HEK293T (cell line): ENCODE data around the gene MEPCE.

Experiments used
- CTCF ChIA-PET: fragments of 350-600 bp; formaldehyde crosslinking; extraction: SDS; loops from one replicate; lab custom pipeline; 2021; ENCODE audit warnings: antibody characterized with exemption, inconsistent platforms; lab: Yijun Ruan, JAX
- POLR2A ChIA-PET: fragments of 350-600 bp; formaldehyde crosslinking; extraction: SDS; loops from one replicate; lab custom pipeline; 2020; ENCODE audit warnings: antibody characterized with exemption, inconsistent platforms; lab: Yijun Ruan, JAX
- DNase-seq: peaks from one replicate; pipeline ENCODE4 v3.0.0; 2012; ENCODE audit warnings: mixed read lengths; ENCODE audit errors: extremely low spot score
- ARNT ChIP-seq: fragments of 450-650 bp; IDR thresholded peaks from 2 replicates; pipeline ENCODE4 v1.6.1; 2017; ENCODE audit warnings: mild to moderate bottlenecking
- BHLHE40 ChIP-seq: fragments of 450-650 bp; IDR thresholded peaks from 2 replicates; pipeline ENCODE4 v1.6.1; 2016; ENCODE audit warnings: mild to moderate bottlenecking, moderate library complexity, borderline replicate concordance
- CTBP1 ChIP-seq: fragments of 450-650 bp; IDR thresholded peaks from 2 replicates; pipeline ENCODE4 v1.6.1; 2016; ENCODE audit warnings: borderline replicate concordance
- ELF4 ChIP-seq: fragments of 450-650 bp; IDR thresholded peaks from 2 replicates; pipeline ENCODE4 v1.6.1; 2017; ENCODE audit warnings: antibody characterized with exemption
- FOXA1 ChIP-seq: fragments of 450-650 bp; IDR thresholded peaks from 2 replicates; pipeline ENCODE4 v1.6.1; 2016; ENCODE audit warnings: mild to moderate bottlenecking
- FOXK2 ChIP-seq: fragments of 450-650 bp; IDR thresholded peaks from 2 replicates; pipeline ENCODE4 v1.6.1; 2016; ENCODE audit warnings: mild to moderate bottlenecking
- FOXM1 ChIP-seq: fragments of 450-650 bp; IDR thresholded peaks from 2 replicates; pipeline ENCODE4 v1.6.1; 2017; ENCODE audit warnings: mild to moderate bottlenecking, borderline replicate concordance
- HDGF ChIP-seq: fragments of 450-650 bp; IDR thresholded peaks from 2 replicates; pipeline ENCODE4 v1.6.1; 2017; ENCODE audit warnings: antibody characterized with exemption, borderline replicate concordance
- L3MBTL2 ChIP-seq: fragments of 450-650 bp; conservative IDR thresholded peaks from 2 replicates; pipeline ENCODE4 v1.6.1; 2016; ENCODE audit warnings: mild to moderate bottlenecking
- LEF1 ChIP-seq: fragments of 450-650 bp; IDR thresholded peaks from 2 replicates; pipeline ENCODE4 v1.6.1; 2017; ENCODE audit warnings: mild to moderate bottlenecking, borderline replicate concordance
- NFRKB ChIP-seq: fragments of 450-650 bp; IDR thresholded peaks from 2 replicates; pipeline ENCODE4 v1.6.1; 2016; ENCODE audit warnings: mild to moderate bottlenecking, moderate library complexity
- SP1 ChIP-seq: fragments of 450-650 bp; IDR thresholded peaks from 2 replicates; pipeline ENCODE4 v1.6.1; 2017
- SUZ12 ChIP-seq: fragments of 450-650 bp; IDR thresholded peaks from 2 replicates; pipeline ENCODE4 v1.6.1; 2016; ENCODE audit warnings: mild to moderate bottlenecking
- TARDBP ChIP-seq: fragments of 450-650 bp; IDR thresholded peaks from 2 replicates; pipeline ENCODE4 v1.6.1; 2016
- ZNF384 ChIP-seq: fragments of 450-650 bp; IDR thresholded peaks from 2 replicates; pipeline ENCODE4 v1.6.1; 2016
- TF ChIP-seq, protein P1 (sequence below): fragments of 450-650 bp; IDR thresholded peaks from 2 replicates; pipeline ENCODE4 v1.6.1; 2016

Gene MEPCE

GRCh38 chr7:100464791-100465190, 35.2 kb downstream of the MEPCE start:
- ChIA-PET POLR2A (interaction anchor here (1.4 kb wide), 1 partner anchor 14 kb away, joined by 4 read pairs; the partner anchor contains the start of gene TSC22D4), CTCF (interaction anchor here (1.4 to 2.6 kb wide), 3 partner anchors 9 to 99 kb away, joined by 8 to 13 read pairs (median 10); no protein-coding TSS in a partner anchor)
- TF ChIP-seq FOXM1 = no peak
- no peak for TF ChIP-seq L3MBTL2
- TF ChIP-seq HDGF = no peak
- no peak for TF ChIP-seq CTBP1
- TF ChIP-seq FOXK2 = no peak
- no peak for TF ChIP-seq SP1
- TF ChIP-seq, protein P1, sequence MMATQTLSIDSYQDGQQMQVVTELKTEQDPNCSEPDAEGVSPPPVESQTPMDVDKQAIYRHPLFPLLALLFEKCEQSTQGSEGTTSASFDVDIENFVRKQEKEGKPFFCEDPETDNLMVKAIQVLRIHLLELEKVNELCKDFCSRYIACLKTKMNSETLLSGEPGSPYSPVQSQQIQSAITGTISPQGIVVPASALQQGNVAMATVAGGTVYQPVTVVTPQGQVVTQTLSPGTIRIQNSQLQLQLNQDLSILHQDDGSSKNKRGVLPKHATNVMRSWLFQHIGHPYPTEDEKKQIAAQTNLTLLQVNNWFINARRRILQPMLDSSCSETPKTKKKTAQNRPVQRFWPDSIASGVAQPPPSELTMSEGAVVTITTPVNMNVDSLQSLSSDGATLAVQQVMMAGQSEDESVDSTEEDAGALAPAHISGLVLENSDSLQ = no peak
- TF ChIP-seq BHLHE40 = no peak
- TF ChIP-seq ARNT = no peak
- DNase-seq = no peak

DNA sequence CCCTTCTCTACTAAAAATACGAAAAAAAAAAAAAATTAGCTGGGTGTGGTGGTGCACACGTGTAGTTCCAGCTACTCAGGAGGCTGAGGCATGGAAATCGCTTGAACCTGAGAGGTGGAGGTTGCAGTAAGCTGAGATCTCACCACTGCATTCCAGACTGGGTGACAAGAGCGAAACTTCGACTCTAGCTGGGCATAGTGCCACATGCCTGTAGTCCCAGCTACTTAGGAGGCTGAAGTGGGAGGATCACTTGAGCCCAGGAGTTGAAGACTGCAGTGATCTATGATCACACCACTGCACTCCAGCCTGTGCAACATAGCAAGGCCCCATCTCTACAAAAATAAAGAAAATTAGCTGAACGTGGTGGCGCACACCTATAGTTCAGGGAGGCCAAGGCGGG, 35.7 kb downstream of the MEPCE start:
- DNase-seq = no peak
- POLR2A ChIA-PET = interaction anchor here (0.6 to 1.4 kb wide), 2 partner anchors 14 to 241 kb away, joined by 3 to 4 read pairs; partner anchors contain the start of genes POP7 and TSC22D4
- TF ChIP-seq ZNF384 (no peak), BHLHE40 (no peak), SUZ12 (no peak), L3MBTL2 (no peak), FOXA1 (no peak), LEF1 (no peak), ARNT (no peak), FOXK2 (no peak), TARDBP (no peak), HDGF (no peak)
- CTCF ChIA-PET = interaction anchor here (0.6 to 2.6 kb wide), 7 partner anchors 9 to 123 kb away, joined by 3 to 13 read pairs (median 4); no protein-coding TSS in a partner anchor

- ChIA-PET CTCF (interaction anchor here (0.6 to 2.6 kb wide), 7 partner anchors 9 to 123 kb away, joined by 3 to 13 read pairs (median 4); no protein-coding TSS in a partner anchor), POLR2A (interaction anchor here (0.6 to 1.4 kb wide), 2 partner anchors 13 to 240 kb away, joined by 3 to 4 read pairs; partner anchors contain the start of genes POP7 and TSC22D4)
- DNase-seq = peak; percentile 71
- TF ChIP-seq ZNF384 = no peak
- TF ChIP-seq ELF4 = no peak
Observed at GRCh38 chr7:100465702-100466311, 36.2 kb downstream of the MEPCE start.

DNA sequence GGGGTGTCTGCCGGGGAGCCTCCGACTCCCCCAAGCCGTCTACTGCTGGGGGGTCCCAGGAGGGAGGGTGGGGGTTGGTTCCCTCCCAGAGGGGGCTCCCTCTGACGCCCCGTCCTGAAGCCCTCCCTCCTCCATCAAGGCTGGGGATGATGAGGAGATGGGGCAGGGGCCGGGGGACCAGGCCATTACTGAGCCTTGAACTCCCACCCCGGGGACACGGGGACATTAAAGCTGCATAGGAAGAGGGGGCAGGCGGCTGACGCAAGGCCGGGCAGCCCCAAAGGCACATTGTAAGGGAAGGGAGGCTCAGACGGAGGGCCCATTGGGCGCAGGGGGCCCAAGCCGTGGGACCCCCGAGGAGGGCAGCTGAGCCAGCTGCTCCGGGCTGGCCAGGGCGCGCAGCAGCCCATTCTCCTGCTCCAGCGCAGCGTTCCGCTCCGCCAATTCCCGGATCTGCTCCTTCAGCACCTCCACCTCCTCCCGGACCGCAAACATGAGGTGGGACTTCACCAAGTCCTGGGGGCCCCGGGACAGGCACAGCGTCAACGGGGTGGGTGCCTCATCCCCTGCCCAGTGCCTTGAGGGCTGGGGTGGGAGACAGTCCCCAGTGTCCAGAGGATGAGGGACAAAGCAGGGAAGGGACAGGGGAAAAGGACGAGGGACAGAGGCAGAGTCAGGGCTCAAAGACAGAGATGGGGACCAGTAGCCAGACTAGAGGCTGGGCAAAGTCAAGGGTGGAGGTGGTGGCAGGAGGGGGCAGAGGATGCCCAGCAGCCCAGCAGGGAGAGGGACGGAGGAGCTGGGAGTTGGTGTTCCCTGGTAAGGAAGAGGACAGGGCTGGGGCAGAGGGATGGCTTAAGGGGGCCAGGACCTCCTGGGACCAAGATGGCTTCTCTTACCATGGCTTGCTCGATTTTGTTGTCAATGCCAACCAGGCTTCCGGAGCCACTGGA, 37.3 kb downstream of the MEPCE start:
- CTCF ChIA-PET = interaction anchor here (1.2 to 2.6 kb wide), 2 partner anchors 11 to 98 kb away, joined by 4 to 13 read pairs; no protein-coding TSS in a partner anchor
- no peak for TF ChIP-seq ZNF384
- POLR2A ChIA-PET = no interaction called here
- DNase-seq = no peak

- POLR2A ChIA-PET = no interaction called here
- CTCF ChIA-PET = interaction anchor here (1.2 kb wide), 1 partner anchor 97 kb away, joined by 4 read pairs; no protein-coding TSS in a partner anchor
Observed at GRCh38 chr7:100467638-100468373, 38.2 kb downstream of the MEPCE start.

More at GRCh38 chr7:100467638-100468373, 38.2 kb downstream of the MEPCE start:
- no peak for DNase-seq
- TF ChIP-seq FOXK2 (no peak), FOXM1 (no peak), FOXA1 (no peak), CTBP1 (no peak), ELF4 (no peak), SP1 (no peak), L3MBTL2 (no peak), HDGF (no peak), BHLHE40 (no peak), TARDBP (no peak), ZNF384 (no peak), LEF1 (no peak), SUZ12 (no peak), NFRKB (no peak)
- TF ChIP-seq, protein P1 = no peak
